Ovary (tissue), 9 donors: ENCODE measurements around the gene PDE7B. TPM values are rescaled to one million over a fixed set of nuclear protein-coding genes. Genes with fewer than 3 reads are reported as not detected.

Experiments used
- DNase-seq, 5 donors: peaks; one replicate each; pipeline ENCODE4 v3.0.0-alpha.2; 2019 to 2020
- H3K27ac ChIP-seq, 2 donors: fragments of 200-600 bp; one replicate each; pipeline versions ENCODE4 v1.5.1 to v1.8.0; 2019 to 2022
- H3K27me3 ChIP-seq: fragments of 200-600 bp; one replicate; pipeline ENCODE4 v1.8.0; 2022
- H3K36me3 ChIP-seq: fragments of 200-600 bp; sonication (generic); one replicate; pipeline ENCODE4 v1.5.1; 2019
- H3K4me1 ChIP-seq: one replicate; pipeline ENCODE4 v1.8.1; 2013; ENCODE audit warnings: mild to moderate bottlenecking, moderate library complexity; ENCODE audit not compliant: insufficient read depth
- H3K4me3 ChIP-seq: fragments of 200-600 bp; sonication (generic); one replicate; pipeline ENCODE4 v1.5.1; 2017
- H3K9me3 ChIP-seq, 2 donors: fragments of 200-600 bp in 1 of 2; sonication (generic) in 1 of 2; one replicate each; pipeline versions ENCODE4 v1.5.1 to v1.8.1; 2013 to 2019; ENCODE audit warnings: mild to moderate bottlenecking in 1 of 2, moderate library complexity in 1 of 2
- CTCF ChIP-seq, 3 donors: fragments of 450-650 bp in 2 of 3; fragments of 200-600 bp in 1 of 3; IDR thresholded peaks; one replicate each; pipeline versions ENCODE4 v1.5.1 to v1.8.0; 2016 to 2022; ENCODE audit warnings: antibody characterized with exemption in 3 of 3, mild to moderate bottlenecking in 1 of 3
- EP300 ChIP-seq: sonication (generic); formaldehyde crosslinking; IDR thresholded peaks from one replicate; pipeline ENCODE4 v1.6.1; 2017; ENCODE audit warnings: antibody characterized with exemption
- POLR2A ChIP-seq: fragments of 450-650 bp; IDR thresholded peaks from one replicate; pipeline ENCODE4 v1.6.1; 2017; ENCODE audit warnings: antibody characterized with exemption, mild to moderate bottlenecking, moderate library complexity
- WGBS, 3 donors: extraction: QIAGEN DNeasy Blood & Tissue Kit in 1 of 3; methylation state at CpG; one replicate each; pipeline versions ENCODE4 v1.1.5 to v1.1.7; 2013 to 2017; 5-methylcytosine and 5-hydroxymethylcytosine counted together
- intact Hi-C, 4 donors: fragments of 100-400 bp; cut with DNase I; formaldehyde crosslinking; loops; one replicate each; pipeline versions ENCODE4 v1.11.0 to v1.15.1; 2022 to 2023
- polyA plus RNA-seq, 2 donors: library from polyadenylated mRNA; stranded (reverse); fragments of 200-250 nt in 1 of 2; fragments of 350-450 nt in 1 of 2; fragmentation: Illumina TruSeq in 1 of 2; extraction: RNeasy Lipid Tissue Mini Kit (QIAGEN cat#74804) in 1 of 2; gene quantifications; one replicate each; pipeline ENCODE4 v1.2.3, GENCODE V29; 2013 to 2014
- total RNA-seq, 7 donors: library from RNA; depleted of rRNA in 2 of 7; stranded (reverse); fragments of >200 nt in 2 of 7; fragmentation: NEBNext Ultra II Directional in 3 of 7; extraction: Animal tissue kit (Norgen Biotek cat#: 25700) in 3 of 7; gene quantifications; one replicate each; pipeline versions ENCODE4 v1.1.0 to v1.2.4, GENCODE V29; 2016 to 2023
- donor health status: DM: no; HTN: no; CAD: no; lungs with moderate emphysema.
- donor health status: DM: no; HTN: no; CAD: no.
- donor health status: Bipolar disorder and iron deficiency.
- donor health status: DM: yes; HTN: yes; CAD: no.
- donor health status: DM: no; HTN: no; CAD: no.
- donor health status: DM: yes; HTN: yes; CAD: no.

Gene PDE7B
- total and polyA plus RNA-seq, 9 donors = 11.6 to 62.7 (median 21.6) TPM

GRCh38 chr6:135985471-135985870 is 134.0 kb downstream of the PDE7B start:
- WGBS, 3 donors = 91 to 93% (median 91%) methylated on average over 3 of the region's 3 CpGs
- no peak for DNase-seq
- intact Hi-C loops = no loop called here
- H3K4me3 ChIP-seq = no peak overlapping the region
- H3K4me1 ChIP-seq = peaks cover 3% of the 10 kb centered on the region
- H3K27me3 ChIP-seq = no peaks in the 10 kb centered on the region
- no peak overlapping the region for H3K27ac ChIP-seq
- H3K9me3 ChIP-seq = no peaks in the 10 kb centered on the region
- H3K36me3 ChIP-seq = no peaks in the 10 kb centered on the region
- no peak for TF ChIP-seq EP300
- TF ChIP-seq POLR2A = no peak
- TF ChIP-seq CTCF (IDR thresholded peaks at IDR 0.05) = no peak

GRCh38 chr6:135987226-135987625 is 135.7 kb downstream of the PDE7B start:
- H3K36me3 ChIP-seq = no peaks in the 10 kb centered on the region
- H3K4me3 ChIP-seq = no peak overlapping the region
- no peaks in the 10 kb centered on the region for H3K9me3 ChIP-seq
- intact Hi-C loops = no loop called here
- H3K27ac ChIP-seq = no peak overlapping the region
- no peaks in the 10 kb centered on the region for H3K27me3 ChIP-seq
- TF ChIP-seq POLR2A (no peak), CTCF (IDR thresholded peaks at IDR 0.05) (no peak), EP300 (no peak)
- WGBS, 3 donors = 92 to 96% (median 95%) methylated on average over 3 of the region's 3 CpGs
- no peak for DNase-seq
- H3K4me1 ChIP-seq = peaks cover 3% of the 10 kb centered on the region

- 90 to 96% (median 94%) methylated on average over 4 of the region's 4 CpGs for WGBS, 3 donors
- H3K27ac ChIP-seq = no peak overlapping the region
- TF ChIP-seq POLR2A (no peak), CTCF (IDR thresholded peaks at IDR 0.05) (no peak), EP300 (no peak)
- DNase-seq = no peak
- no peaks in the 10 kb centered on the region for H3K9me3 ChIP-seq
- H3K27me3 ChIP-seq = no peaks in the 10 kb centered on the region
- H3K4me1 ChIP-seq = peaks cover 3% of the 10 kb centered on the region
- no peaks in the 10 kb centered on the region for H3K36me3 ChIP-seq
- no peak overlapping the region for H3K4me3 ChIP-seq
- intact Hi-C loops = no loop called here
These were observed 138.9 kb downstream of the PDE7B start for GRCh38 chr6:135990439-135990838.

GRCh38 chr6:135990855-135991464 is 139.5 kb downstream of the PDE7B start:
- TF ChIP-seq CTCF (IDR thresholded peaks at IDR 0.05) (no peak), EP300 (no peak), POLR2A (no peak)
- H3K27ac ChIP-seq = no peak overlapping the region
- WGBS, 3 donors = 90 to 92% (median 92%) methylated on average over 4 of the region's 4 CpGs
- intact Hi-C loops = no loop called here
- peaks cover 3% of the 10 kb centered on the region for H3K4me1 ChIP-seq
- no peaks in the 10 kb centered on the region for H3K9me3 ChIP-seq
- H3K27me3 ChIP-seq = no peaks in the 10 kb centered on the region
- DNase-seq = no peak
- no peak overlapping the region for H3K4me3 ChIP-seq
- no peaks in the 10 kb centered on the region for H3K36me3 ChIP-seq
